Bronchial epithelial cell (primary cell): ENCODE results near the gene SCML1. TPM values are rescaled to one million over a fixed set of nuclear protein-coding genes. Genes with fewer than 3 reads are reported as not detected.
A peak's percentile ranks its signal among the peaks of the same experiment; 100 is the strongest.
"Not testable (repeated sequence)": the region's sequence is repeated elsewhere in the genome, so short reads cannot be mapped to it uniquely, and the experiment has no call there.

Experiments used
- DNase-seq: peaks from one replicate; pipeline ENCODE4 v3.0.0-alpha.2; 2010; ENCODE audit warnings: low read depth
- FAIRE-seq: peaks from 2 replicates; lab custom pipeline; 2011; peaks lifted over from hg19 to GRCh38; lab: Jason Lieb, UNC
- H3K27me3 ChIP-seq: 2 replicates; pipeline ENCODE4 v1.5.1; 2011; ENCODE audit warnings: low read length; ENCODE audit not compliant: control insufficient read depth, insufficient read depth
- H3K36me3 ChIP-seq: 2 replicates; pipeline ENCODE4 v1.5.1; 2011; ENCODE audit warnings: low read length; ENCODE audit not compliant: control insufficient read depth, insufficient read depth
- H3K4me3 ChIP-seq: 2 replicates; pipeline ENCODE4 v1.5.1; 2011; ENCODE audit warnings: mild to moderate bottlenecking, low read depth, low read length, control low read depth
- total RNA-seq: library from RNA; depleted of rRNA; stranded (reverse); fragments of >200 nt; gene quantifications from 2 replicates; pipeline ENCODE4 v1.2.1, GENCODE V29; 2014
- TF ChIP-seq, protein P1 (sequence below): IDR thresholded peaks from 2 replicates; pipeline ENCODE4 v1.5.1; 2011; ENCODE audit warnings: mild to moderate bottlenecking, moderate library complexity, low read length, control low read depth, inconsistent platforms; ENCODE audit not compliant: insufficient read depth, severe bottlenecking

The SCML1 gene
- total RNA-seq, 1 donor from 2014 or later, result 4.2 TPM

DNA sequence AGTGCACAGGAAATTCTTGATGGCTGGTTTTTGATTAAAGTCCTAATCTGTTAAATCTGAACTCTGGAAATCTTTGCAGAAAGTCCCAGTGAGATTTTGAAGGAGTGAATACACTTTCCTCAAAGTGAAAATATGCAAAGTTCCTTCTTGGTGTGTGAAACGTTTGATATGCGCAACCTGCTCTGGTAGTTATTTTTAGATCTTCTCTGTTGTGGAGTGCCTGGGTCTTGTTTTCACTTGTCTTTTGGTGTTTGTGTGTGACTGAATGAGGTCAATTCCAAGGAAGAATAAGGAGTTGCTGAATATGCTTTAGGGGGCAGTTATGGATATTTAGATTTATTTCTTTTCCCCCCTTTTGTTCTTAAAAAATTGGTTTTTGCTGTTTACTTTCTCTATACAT, 41.7 kb downstream of the SCML1 start:
- TF ChIP-seq, protein P1, sequence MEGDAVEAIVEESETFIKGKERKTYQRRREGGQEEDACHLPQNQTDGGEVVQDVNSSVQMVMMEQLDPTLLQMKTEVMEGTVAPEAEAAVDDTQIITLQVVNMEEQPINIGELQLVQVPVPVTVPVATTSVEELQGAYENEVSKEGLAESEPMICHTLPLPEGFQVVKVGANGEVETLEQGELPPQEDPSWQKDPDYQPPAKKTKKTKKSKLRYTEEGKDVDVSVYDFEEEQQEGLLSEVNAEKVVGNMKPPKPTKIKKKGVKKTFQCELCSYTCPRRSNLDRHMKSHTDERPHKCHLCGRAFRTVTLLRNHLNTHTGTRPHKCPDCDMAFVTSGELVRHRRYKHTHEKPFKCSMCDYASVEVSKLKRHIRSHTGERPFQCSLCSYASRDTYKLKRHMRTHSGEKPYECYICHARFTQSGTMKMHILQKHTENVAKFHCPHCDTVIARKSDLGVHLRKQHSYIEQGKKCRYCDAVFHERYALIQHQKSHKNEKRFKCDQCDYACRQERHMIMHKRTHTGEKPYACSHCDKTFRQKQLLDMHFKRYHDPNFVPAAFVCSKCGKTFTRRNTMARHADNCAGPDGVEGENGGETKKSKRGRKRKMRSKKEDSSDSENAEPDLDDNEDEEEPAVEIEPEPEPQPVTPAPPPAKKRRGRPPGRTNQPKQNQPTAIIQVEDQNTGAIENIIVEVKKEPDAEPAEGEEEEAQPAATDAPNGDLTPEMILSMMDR, result no peak
- DNase-seq, result peak; percentile 29
- H3K4me3 ChIP-seq, result no peak overlapping the region
- H3K27me3 ChIP-seq, result no peaks in the 10 kb centered on the region
- FAIRE-seq, result no peak
- no peaks in the 10 kb centered on the region for H3K36me3 ChIP-seq

DNA sequence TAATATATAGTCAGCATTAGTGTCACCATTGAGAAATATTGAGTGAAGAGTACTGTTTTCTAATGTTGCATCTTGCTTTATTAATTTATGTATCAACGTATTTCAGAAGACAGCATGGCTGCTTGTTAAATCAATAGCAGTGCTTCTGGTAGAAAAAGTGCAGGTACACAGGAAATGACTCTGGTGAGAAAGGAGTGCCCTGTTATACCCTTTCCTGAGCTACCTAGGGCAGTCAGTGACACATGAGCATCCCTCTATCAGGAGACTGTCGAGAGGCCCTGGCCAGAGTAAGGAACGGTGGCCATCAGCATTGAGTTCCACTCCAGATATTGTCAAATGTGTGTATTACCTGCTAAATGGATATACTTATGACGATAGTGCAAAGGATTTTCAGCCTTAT, 42.1 kb downstream of the SCML1 start:
- H3K36me3 ChIP-seq, result no peaks in the 10 kb centered on the region
- DNase-seq (peak; percentile 5), FAIRE-seq (peak; percentile 23)
- no peak overlapping the region for H3K4me3 ChIP-seq
- H3K27me3 ChIP-seq, result no peaks in the 10 kb centered on the region
- TF ChIP-seq, protein P1, result no peak

DNA sequence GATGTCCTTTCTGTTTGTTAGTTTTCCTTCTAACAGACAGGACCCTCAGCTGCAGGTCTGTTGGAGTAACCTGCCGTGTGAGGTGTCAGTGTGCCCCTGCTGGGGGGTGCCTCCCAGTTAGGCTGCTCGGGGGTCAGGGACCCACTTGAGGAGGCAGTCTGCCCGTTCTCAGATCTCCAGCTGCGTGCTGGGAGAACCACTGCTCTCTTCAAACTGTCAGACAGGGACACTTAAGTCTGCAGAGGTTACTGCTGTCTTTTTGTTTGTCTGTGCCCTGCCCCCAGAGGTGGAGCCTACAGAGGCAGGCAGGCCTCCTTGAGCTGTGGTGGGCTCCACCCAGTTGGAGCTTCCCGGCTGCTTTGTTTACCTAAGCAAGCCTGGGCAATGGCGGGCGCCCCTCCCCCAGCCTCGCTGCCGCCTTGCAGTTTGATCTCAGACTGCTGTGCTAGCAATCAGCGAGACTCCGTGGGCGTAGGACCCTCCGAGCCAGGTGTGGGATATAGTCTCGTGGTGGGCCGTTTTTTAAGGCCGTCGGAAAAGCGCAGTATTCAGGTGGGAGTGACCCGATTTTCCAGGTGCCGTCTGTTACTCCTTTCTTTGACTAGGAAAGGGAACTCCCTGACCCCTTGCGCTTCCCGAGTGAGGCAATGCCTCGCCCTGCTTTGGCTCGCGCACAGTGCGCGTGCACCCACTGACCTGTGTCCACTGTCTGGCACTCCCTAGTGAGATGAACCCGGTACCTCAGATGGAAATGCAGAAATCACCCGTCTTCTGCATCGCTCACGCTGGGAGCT, 49.5 kb downstream of the SCML1 start:
- peak; percentile 20 for DNase-seq
- not testable (repeated sequence) for H3K27me3 ChIP-seq, FAIRE-seq, H3K36me3 ChIP-seq
- H3K4me3 ChIP-seq, result peak overlapping the region; percentile 30

DNA sequence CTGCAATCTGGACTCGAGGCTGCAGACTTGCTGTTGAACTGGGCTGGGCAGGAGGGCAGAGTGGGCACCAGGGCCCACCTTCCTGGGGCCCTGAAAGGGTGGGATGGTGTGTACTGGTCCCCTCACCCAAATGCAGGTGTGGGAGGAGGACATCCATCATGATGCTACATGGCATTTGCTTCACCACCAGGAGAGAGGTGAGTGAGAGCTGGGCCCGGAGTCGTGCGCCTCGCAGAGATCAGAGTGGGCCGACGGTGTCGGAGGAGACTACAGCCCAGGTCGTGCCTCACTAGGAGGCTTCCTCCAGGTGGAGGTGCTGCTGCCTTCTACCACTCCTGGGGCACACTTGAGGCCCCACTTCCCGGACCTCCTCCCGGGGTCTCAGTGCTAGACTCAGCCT, 50.3 kb downstream of the SCML1 start:
- FAIRE-seq (no peak), DNase-seq (no peak)
- Histone ChIP-seq H3K27me3 (no peaks in the 10 kb centered on the region), H3K36me3 (no peaks in the 10 kb centered on the region), H3K4me3 (no peak overlapping the region)
- TF ChIP-seq, protein P1, result no peak

GRCh38 chrX:17788439-17788838, 51.1 kb downstream of the SCML1 start:
- TF ChIP-seq, protein P1, result peak; percentile 83
- Histone ChIP-seq H3K4me3 (no peak overlapping the region), H3K27me3 (no peaks in the 10 kb centered on the region), H3K36me3 (no peaks in the 10 kb centered on the region)
- DNase-seq (peak; percentile 12), FAIRE-seq (no peak)

- TF ChIP-seq, protein P1, result no peak
- H3K4me3 ChIP-seq, result no peak overlapping the region
- FAIRE-seq (no peak), DNase-seq (no peak)
- no peaks in the 10 kb centered on the region for H3K27me3 ChIP-seq
- H3K36me3 ChIP-seq, result no peaks in the 10 kb centered on the region
Observed at GRCh38 chrX:17788956-17789562, 51.8 kb downstream of the SCML1 start.
